Caco-2 (cell line): ENCODE results near the gene TRPM1. TPM values are rescaled to one million over a fixed set of nuclear protein-coding genes. Genes with fewer than 3 reads are reported as not detected.

Experiments
- BruUV-seq: library from RNA; stranded (reverse); fragments of 400-500 nt; replicated peaks from 2 replicates; lab custom pipeline; 2021; lab: Mats Ljungman, UMichigan
- CTCF ChIA-PET: fragments of 300-600 bp; sonication (Branson Sonifier 250); formaldehyde crosslinking; loops from one replicate; lab custom pipeline; 2022; ENCODE audit warnings: antibody characterized with exemption; lab: Charles Lee
- POLR2A ChIA-PET: fragments of 300-600 bp; sonication (Branson Sonifier 250); formaldehyde crosslinking; loops from one replicate; lab custom pipeline; 2022; ENCODE audit warnings: antibody characterized with exemption; lab: Charles Lee
- DNase-seq, 2 experiments: peaks; one replicate each; pipeline versions ENCODE4 v3.0.0 to v3.0.0-alpha.2; 2020 to 2022
- H3K27me3 ChIP-seq: replicated peaks from 2 replicates; pipeline ENCODE4 v1.6.0; 2011; ENCODE audit warnings: low read length; ENCODE audit not compliant: control insufficient read depth, insufficient read depth
- H3K36me3 ChIP-seq: 2 replicates; pipeline ENCODE4 v1.5.1; 2011; ENCODE audit warnings: low read length; ENCODE audit not compliant: control insufficient read depth, insufficient read depth
- H3K4me1 ChIP-seq: fragments of 250-450 bp; sonication (Bioruptor Pico); 2 replicates; pipeline ENCODE4 v1.5.1; 2020; ENCODE audit warnings: mild to moderate bottlenecking
- H3K4me3 ChIP-seq: 2 replicates; pipeline ENCODE4 v1.5.1; 2011; ENCODE audit warnings: low read depth, mild to moderate bottlenecking, control low read depth, low read length
- H3K9me3 ChIP-seq: fragments of 250-450 bp; sonication (Bioruptor Pico); 2 replicates; pipeline ENCODE4 v1.5.1; 2020; ENCODE audit warnings: mild to moderate bottlenecking, moderate library complexity
- H3K27ac Mint-ChIP-seq: one replicate; pipeline ENCODE4 v1.8.0; 2022; ENCODE audit warnings: mixed read lengths; ENCODE audit not compliant: unreplicated experiment
- H3K27me3 Mint-ChIP-seq: one replicate; pipeline ENCODE4 v1.8.0; 2022; ENCODE audit warnings: mixed read lengths; ENCODE audit not compliant: insufficient read depth, unreplicated experiment
- H3K36me3 Mint-ChIP-seq: one replicate; pipeline ENCODE4 v1.8.0; 2022; ENCODE audit warnings: mild to moderate bottlenecking, mixed read lengths; ENCODE audit not compliant: insufficient read depth, unreplicated experiment
- H3K4me1 Mint-ChIP-seq: one replicate; pipeline ENCODE4 v1.8.0; 2022; ENCODE audit warnings: low read depth, mixed read lengths; ENCODE audit not compliant: unreplicated experiment
- H3K4me3 Mint-ChIP-seq: one replicate; pipeline ENCODE4 v1.8.0; 2022; ENCODE audit warnings: mild to moderate bottlenecking, moderate library complexity, mixed read lengths; ENCODE audit not compliant: unreplicated experiment
- H3K9me3 Mint-ChIP-seq: one replicate; pipeline ENCODE4 v1.8.0; 2022; ENCODE audit warnings: mixed read lengths; ENCODE audit not compliant: unreplicated experiment
- intact Hi-C: fragments of 100-400 bp; cut with micrococcal nuclease; formaldehyde crosslinking; loops from one replicate; pipeline ENCODE4 v1.10.0; 2022; ENCODE audit not compliant: unreplicated experiment
- total RNA-seq: library from RNA; stranded (reverse); gene quantifications from 2 replicates; pipeline ENCODE4 v1.2.3, GENCODE V29; 2022
- TF ChIP-seq, protein P1 (sequence below), 2 experiments: fragments of 200-600 bp in 1 of 2; IDR thresholded peaks; 1 replicate in 1 of 2; 2 replicates in 1 of 2; pipeline versions ENCODE4 v1.5.1 to v1.8.0; 2011 to 2022; ENCODE audit warnings: antibody characterized with exemption in 1 of 2, control low read depth in 1 of 2, inconsistent platforms in 1 of 2, low read depth in 1 of 2, low read length in 1 of 2, mild to moderate bottlenecking in 1 of 2, moderate library complexity in 1 of 2; ENCODE audit not compliant: insufficient read depth in 1 of 2, severe bottlenecking in 1 of 2, unreplicated experiment in 1 of 2

Gene TRPM1
- total RNA-seq, 1 experiment from 2014 or later = not detected

DNA sequence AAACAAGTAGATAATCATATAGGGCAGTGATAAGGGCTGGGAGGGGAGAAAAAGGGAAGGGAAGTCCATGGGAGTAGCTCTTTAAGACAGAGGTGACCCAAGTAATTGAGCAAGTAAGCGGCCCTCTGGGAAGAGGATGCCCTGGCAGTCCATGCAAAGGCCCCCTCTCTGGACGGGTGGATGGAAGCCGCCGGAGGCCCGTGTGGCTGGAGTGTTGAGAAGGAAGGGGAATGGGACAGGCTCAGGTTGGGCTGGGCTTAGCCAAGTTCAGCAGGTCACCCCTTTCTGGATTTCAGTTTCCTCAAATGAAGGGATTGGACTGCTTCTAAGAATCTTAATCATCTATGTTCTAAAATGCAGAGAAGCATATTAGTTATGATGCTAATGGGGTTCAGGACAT, 32.4 kb upstream of the TRPM1 start:
- intact Hi-C loops = no loop called here
- no TSS peak for BruUV-seq
- H3K4me1 Mint-ChIP-seq = no peaks in the 10 kb centered on the region
- H3K9me3 Mint-ChIP-seq = peaks cover 7% of the 10 kb centered on the region
- Histone ChIP-seq H3K4me3 (no peak overlapping the region), H3K9me3 (no peaks in the 10 kb centered on the region), H3K4me1 (no peaks in the 10 kb centered on the region; the same call in 1 of the 2 replicates), H3K27me3 (no peaks in the 10 kb centered on the region), H3K36me3 (no peaks in the 10 kb centered on the region)
- H3K27ac Mint-ChIP-seq = no peak overlapping the region
- no peaks in the 10 kb centered on the region for H3K27me3 Mint-ChIP-seq
- DNase-seq = no peak
- TF ChIP-seq, protein P1, sequence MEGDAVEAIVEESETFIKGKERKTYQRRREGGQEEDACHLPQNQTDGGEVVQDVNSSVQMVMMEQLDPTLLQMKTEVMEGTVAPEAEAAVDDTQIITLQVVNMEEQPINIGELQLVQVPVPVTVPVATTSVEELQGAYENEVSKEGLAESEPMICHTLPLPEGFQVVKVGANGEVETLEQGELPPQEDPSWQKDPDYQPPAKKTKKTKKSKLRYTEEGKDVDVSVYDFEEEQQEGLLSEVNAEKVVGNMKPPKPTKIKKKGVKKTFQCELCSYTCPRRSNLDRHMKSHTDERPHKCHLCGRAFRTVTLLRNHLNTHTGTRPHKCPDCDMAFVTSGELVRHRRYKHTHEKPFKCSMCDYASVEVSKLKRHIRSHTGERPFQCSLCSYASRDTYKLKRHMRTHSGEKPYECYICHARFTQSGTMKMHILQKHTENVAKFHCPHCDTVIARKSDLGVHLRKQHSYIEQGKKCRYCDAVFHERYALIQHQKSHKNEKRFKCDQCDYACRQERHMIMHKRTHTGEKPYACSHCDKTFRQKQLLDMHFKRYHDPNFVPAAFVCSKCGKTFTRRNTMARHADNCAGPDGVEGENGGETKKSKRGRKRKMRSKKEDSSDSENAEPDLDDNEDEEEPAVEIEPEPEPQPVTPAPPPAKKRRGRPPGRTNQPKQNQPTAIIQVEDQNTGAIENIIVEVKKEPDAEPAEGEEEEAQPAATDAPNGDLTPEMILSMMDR (IDR thresholded peaks at IDR 0.05; ENCODE audit: insufficient read depth in 1 of 2, low read depth in 1 of 2, low read length in 1 of 2, severe bottlenecking in 1 of 2, unreplicated experiment in 1 of 2) = no peak
- H3K36me3 Mint-ChIP-seq = no peaks in the 10 kb centered on the region
- H3K4me3 Mint-ChIP-seq = no peak overlapping the region
- POLR2A ChIA-PET = no interaction called here
- CTCF ChIA-PET = no interaction called here

DNA sequence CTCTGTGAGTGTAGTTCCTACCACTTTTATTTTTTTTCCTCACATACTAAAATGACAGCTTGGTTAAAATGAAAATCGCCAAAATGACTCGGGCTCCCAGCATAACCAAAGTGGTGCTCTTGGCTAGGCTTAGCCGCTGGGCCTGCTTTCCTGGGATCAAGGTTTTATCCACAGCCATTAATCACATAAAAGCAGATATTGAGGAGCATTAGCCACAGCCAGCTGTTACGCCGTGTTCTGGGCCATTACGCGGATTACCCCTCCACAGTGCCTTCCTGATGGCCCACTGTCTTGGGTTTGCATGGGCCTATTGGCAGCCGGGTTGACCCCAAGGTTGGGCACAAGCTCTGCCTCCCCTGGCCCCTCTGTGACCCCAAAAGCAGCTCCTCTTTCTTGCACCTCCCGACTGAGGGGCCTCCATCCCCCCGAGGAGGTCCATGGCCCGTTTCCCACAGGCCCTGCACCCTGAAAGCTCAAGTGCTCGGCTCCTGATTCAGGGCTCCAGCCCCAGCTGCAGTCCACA, 30.4 kb upstream of the TRPM1 start:
- Histone ChIP-seq H3K36me3 (no peaks in the 10 kb centered on the region), H3K9me3 (no peaks in the 10 kb centered on the region), H3K4me3 (no peak overlapping the region), H3K27me3 (no peaks in the 10 kb centered on the region), H3K4me1 (no peaks in the 10 kb centered on the region; the same call in 1 of the 2 replicates)
- no peak for DNase-seq
- Mint-ChIP-seq H3K9me3 (peaks cover 1% of the 10 kb centered on the region), H3K36me3 (no peaks in the 10 kb centered on the region), H3K27ac (no peak overlapping the region), H3K27me3 (no peaks in the 10 kb centered on the region), H3K4me3 (no peak overlapping the region), H3K4me1 (no peaks in the 10 kb centered on the region)
- ChIA-PET POLR2A (no interaction called here), CTCF (no interaction called here)
- intact Hi-C loops = no loop called here
- TF ChIP-seq, protein P1 (IDR thresholded peaks at IDR 0.05; ENCODE audit: insufficient read depth in 1 of 2, low read depth in 1 of 2, low read length in 1 of 2, severe bottlenecking in 1 of 2, unreplicated experiment in 1 of 2) = no peak
- BruUV-seq = no TSS peak

DNA sequence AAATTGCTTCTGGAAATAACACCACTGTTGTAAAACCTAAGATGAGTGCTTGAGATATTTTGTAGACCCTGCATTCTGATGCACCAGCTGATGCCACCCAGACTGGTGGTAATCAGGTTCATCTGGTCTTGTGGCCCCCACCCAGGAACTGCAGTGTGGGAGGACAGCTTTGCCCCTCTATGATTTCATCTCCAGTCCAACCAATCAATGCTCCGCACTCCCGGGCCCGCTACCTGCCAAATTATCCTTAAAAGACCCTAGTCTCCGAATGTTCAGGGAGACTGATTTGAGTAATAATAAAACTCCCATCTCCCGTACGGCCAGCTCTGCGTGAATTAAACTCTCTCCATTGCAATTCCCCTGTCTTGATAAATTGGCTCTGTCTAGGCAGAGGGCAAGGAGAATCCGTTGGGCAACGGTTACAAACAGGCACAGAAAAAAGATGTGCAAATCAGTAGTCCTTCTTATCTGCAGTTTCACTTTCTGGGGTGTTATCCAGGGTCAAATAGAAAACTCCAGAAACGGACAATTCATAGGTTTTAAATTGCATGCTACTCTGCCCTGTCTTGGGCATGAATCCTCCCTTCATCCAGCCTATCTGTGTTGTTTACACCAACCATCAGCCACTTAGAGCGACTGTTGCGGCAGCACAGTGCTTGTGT, 29.2 kb upstream of the TRPM1 start:
- BruUV-seq = no TSS peak
- Mint-ChIP-seq H3K9me3 (no peaks in the 10 kb centered on the region), H3K4me1 (no peaks in the 10 kb centered on the region), H3K27me3 (no peaks in the 10 kb centered on the region), H3K4me3 (no peak overlapping the region), H3K27ac (no peak overlapping the region), H3K36me3 (no peaks in the 10 kb centered on the region)
- intact Hi-C loops = no loop called here
- ChIA-PET CTCF (no interaction called here), POLR2A (no interaction called here)
- Histone ChIP-seq H3K27me3 (no peaks in the 10 kb centered on the region), H3K4me3 (no peak overlapping the region), H3K9me3 (no peaks in the 10 kb centered on the region), H3K36me3 (no peaks in the 10 kb centered on the region), H3K4me1 (no peaks in the 10 kb centered on the region; the same call in 1 of the 2 replicates)
- DNase-seq = no peak
- TF ChIP-seq, protein P1 (IDR thresholded peaks at IDR 0.05; ENCODE audit: insufficient read depth in 1 of 2, low read depth in 1 of 2, low read length in 1 of 2, severe bottlenecking in 1 of 2, unreplicated experiment in 1 of 2) = no peak
